Liver (tissue), 9 donors: Measurements from ENCODE around the gene FAT4. TPM values are rescaled to one million over a fixed set of nuclear protein-coding genes. Genes with fewer than 3 reads are reported as not detected.

Experiments
- DNase-seq: peaks from one replicate; pipeline ENCODE4 v3.0.0-alpha.2; 2017; ENCODE audit warnings: low spot score
- H3K27ac ChIP-seq, 2 donors: one replicate each; pipeline ENCODE4 v1.7.0; 2013; ENCODE audit warnings: inconsistent platforms in 2 of 2, low read length in 2 of 2, control low read depth in 1 of 2, low read depth in 1 of 2, mild to moderate bottlenecking in 1 of 2
- H3K27me3 ChIP-seq, 4 donors: one replicate each; pipeline versions ENCODE4 v1.6.1 to v1.7.0; 2013; ENCODE audit warnings: low read length in 3 of 4, inconsistent platforms in 1 of 4, mild to moderate bottlenecking in 1 of 4, moderate library complexity in 1 of 4; ENCODE audit not compliant: control insufficient read depth in 4 of 4, insufficient read depth in 4 of 4
- H3K36me3 ChIP-seq, 4 donors: one replicate each; pipeline versions ENCODE4 v1.6.1 to v1.7.0; 2013; ENCODE audit warnings: low read length in 3 of 4, mild to moderate bottlenecking in 3 of 4, low read depth in 1 of 4, moderate library complexity in 1 of 4; ENCODE audit not compliant: control insufficient read depth in 4 of 4, insufficient read depth in 3 of 4
- H3K4me1 ChIP-seq, 4 donors: one replicate each; pipeline versions ENCODE4 v1.6.1 to v1.7.0; 2013; ENCODE audit warnings: low read length in 3 of 4, mild to moderate bottlenecking in 3 of 4, moderate library complexity in 1 of 4; ENCODE audit not compliant: control insufficient read depth in 4 of 4, insufficient read depth in 4 of 4
- H3K4me3 ChIP-seq, 3 donors: one replicate each; pipeline versions ENCODE4 v1.6.1 to v1.7.0; 2013; ENCODE audit warnings: low read length in 3 of 3, control low read depth in 1 of 3, low read depth in 1 of 3, mild to moderate bottlenecking in 1 of 3
- H3K9ac ChIP-seq, 2 donors: one replicate each; pipeline ENCODE4 v1.7.0; 2013; ENCODE audit warnings: low read length in 2 of 2, mild to moderate bottlenecking in 2 of 2, moderate library complexity in 2 of 2, control low read depth in 1 of 2, low read depth in 1 of 2
- H3K9me3 ChIP-seq, 4 donors: one replicate each; pipeline versions ENCODE4 v1.6.1 to v1.7.0; 2013; ENCODE audit warnings: low read length in 3 of 4; ENCODE audit not compliant: control insufficient read depth in 4 of 4
- ATF3 ChIP-seq: IDR thresholded peaks from 2 replicates; pipeline ENCODE4 v1.6.1; 2016; ENCODE audit warnings: antibody characterized with exemption
- EGR1 ChIP-seq, 2 donors: IDR thresholded peaks; 2 replicates each; pipeline ENCODE4 v1.6.1; 2016 to 2018; ENCODE audit warnings: antibody characterized with exemption in 2 of 2, low read depth in 2 of 2
- FOXA1 ChIP-seq: IDR thresholded peaks from 2 replicates; pipeline ENCODE4 v1.6.1; 2016; ENCODE audit warnings: antibody characterized with exemption
- FOXA2 ChIP-seq: IDR thresholded peaks from 2 replicates; pipeline ENCODE4 v1.6.1; 2016; ENCODE audit warnings: antibody characterized with exemption
- GABPA ChIP-seq, 2 donors: IDR thresholded peaks in 1 of 2; conservative IDR thresholded peaks in 1 of 2; 2 replicates each; pipeline ENCODE4 v1.6.1; 2016; ENCODE audit warnings: antibody characterized with exemption in 2 of 2, mild to moderate bottlenecking in 1 of 2, moderate library complexity in 1 of 2
- HNF4A ChIP-seq, 2 donors: conservative IDR thresholded peaks; 2 replicates each; pipeline ENCODE4 v1.6.1; 2016; ENCODE audit warnings: antibody characterized with exemption in 2 of 2, mild to moderate bottlenecking in 2 of 2
- HNF4G ChIP-seq: IDR thresholded peaks from 2 replicates; pipeline ENCODE4 v1.6.1; 2016; ENCODE audit warnings: antibody characterized with exemption
- JUND ChIP-seq, 2 donors: IDR thresholded peaks; 2 replicates each; pipeline ENCODE4 v1.6.1; 2016; ENCODE audit warnings: antibody characterized with exemption in 2 of 2
- MAX ChIP-seq: IDR thresholded peaks from 2 replicates; pipeline ENCODE4 v1.6.1; 2016; ENCODE audit warnings: antibody characterized with exemption
- NR2F2 ChIP-seq: IDR thresholded peaks from 2 replicates; pipeline ENCODE4 v1.6.1; 2016; ENCODE audit warnings: antibody characterized with exemption
- RAD21 ChIP-seq, 2 donors: IDR thresholded peaks; 2 replicates each; pipeline ENCODE4 v1.6.1; 2016; ENCODE audit warnings: antibody characterized with exemption in 2 of 2, mild to moderate bottlenecking in 2 of 2
- REST ChIP-seq: IDR thresholded peaks from 2 replicates; pipeline ENCODE4 v1.6.1; 2016; ENCODE audit warnings: antibody characterized with exemption, mild to moderate bottlenecking
- RXRA ChIP-seq, 2 donors: IDR thresholded peaks; 2 replicates each; pipeline ENCODE4 v1.6.1; 2017 to 2018; ENCODE audit warnings: antibody characterized with exemption in 2 of 2, mild to moderate bottlenecking in 1 of 2
- SP1 ChIP-seq: IDR thresholded peaks from 2 replicates; pipeline ENCODE4 v1.6.1; 2018; ENCODE audit warnings: antibody characterized with exemption, mild to moderate bottlenecking
- TAF1 ChIP-seq: conservative IDR thresholded peaks from 2 replicates; pipeline ENCODE4 v1.6.1; 2016; ENCODE audit warnings: antibody characterized with exemption, mild to moderate bottlenecking
- YY1 ChIP-seq: IDR thresholded peaks from 2 replicates; pipeline ENCODE4 v1.6.1; 2016; ENCODE audit warnings: antibody characterized with exemption, mild to moderate bottlenecking
- ZBTB33 ChIP-seq: IDR thresholded peaks from 2 replicates; pipeline ENCODE4 v1.6.1; 2016; ENCODE audit warnings: antibody characterized with exemption
- polyA plus RNA-seq, 2 donors: library from polyadenylated mRNA; stranded (reverse) in 1 of 2; unstranded in 1 of 2; fragments of 200-250 nt in 1 of 2; fragments of >200 nt in 1 of 2; fragmentation: Nextera tagmentation in 1 of 2; extraction: Ambion mirVana in 1 of 2; gene quantifications; one replicate each; pipeline versions ENCODE4 v1.2.1 to v1.2.3, GENCODE V29; 2013 to 2015
- total RNA-seq, 2 donors: library from RNA; depleted of rRNA; stranded (reverse); fragments of >200 nt; gene quantifications; one replicate each; pipeline ENCODE4 v1.2.3, GENCODE V29; 2014
- TF ChIP-seq, protein P1 (sequence below): fragments of 150-350 bp; IDR thresholded peaks from 2 replicates; pipeline ENCODE4 v1.5.1; 2017; ENCODE audit warnings: improper control_type of control experiment, low read depth, low read length; ENCODE audit not compliant: missing input control
- donor health status: healthy.
- donor health status: healthy.
- donor health status: healthy.
- donor health status: healthy.
- donor health status: healthy.

Gene FAT4
- total and polyA plus RNA-seq, 4 donors, result 0.90 to 11.5 (median 4.1) TPM

DNA sequence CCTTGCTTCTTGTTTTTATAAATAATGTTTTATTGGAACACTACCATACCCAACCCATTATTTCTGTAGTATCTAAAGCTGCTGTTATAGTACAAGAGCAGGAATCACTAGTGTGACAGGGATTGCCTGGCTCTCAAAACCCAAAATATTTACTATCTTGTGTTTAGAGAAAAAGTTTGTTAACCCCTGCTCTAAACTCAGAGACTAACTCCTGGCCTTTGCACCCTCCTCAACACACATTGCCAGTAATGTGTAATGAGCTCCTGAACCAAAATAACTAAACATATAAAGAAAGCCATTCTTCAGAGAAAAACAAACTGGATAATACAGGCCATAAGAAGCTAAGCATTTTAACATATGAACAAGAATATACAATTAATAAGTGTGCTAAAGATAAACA lies 8.2 kb upstream of the FAT4 start:
- Histone ChIP-seq H3K27me3 (no peaks in the 10 kb centered on the region), H3K27ac (peak overlapping the region; percentile 4 to 14), H3K9ac (no peak overlapping the region), H3K4me3 (no peak overlapping the region), H3K4me1 (peaks cover 0 to 9% (median 5%) of the 10 kb centered on the region in 4 donors), H3K9me3 (no peaks in the 10 kb centered on the region), H3K36me3 (no peaks in the 10 kb centered on the region)
- no peak for TF ChIP-seq FOXA1
- TF ChIP-seq EGR1 (IDR thresholded peaks at IDR 0.05; ENCODE audit: low read depth in 2 of 2), result no peak
- peak; percentile 86 for TF ChIP-seq SP1
- TF ChIP-seq RAD21 (IDR thresholded peaks at IDR 0.05), result peak in 1 of 2 donors; percentile 19
- no peak for TF ChIP-seq FOXA2
- no peak for TF ChIP-seq GABPA (IDR thresholded peaks at IDR 0.05 in 1 of 2, conservative IDR thresholded peaks at IDR 0.05 in 1 of 2)
- TF ChIP-seq YY1, result no peak
- TF ChIP-seq RXRA (IDR thresholded peaks at IDR 0.05), result peak; percentile 83 to 89
- peak in 1 of 2 donors; percentile 44 for TF ChIP-seq JUND (IDR thresholded peaks at IDR 0.05)
- no peak for TF ChIP-seq ZBTB33
- no peak for TF ChIP-seq MAX
- TF ChIP-seq, protein P1, sequence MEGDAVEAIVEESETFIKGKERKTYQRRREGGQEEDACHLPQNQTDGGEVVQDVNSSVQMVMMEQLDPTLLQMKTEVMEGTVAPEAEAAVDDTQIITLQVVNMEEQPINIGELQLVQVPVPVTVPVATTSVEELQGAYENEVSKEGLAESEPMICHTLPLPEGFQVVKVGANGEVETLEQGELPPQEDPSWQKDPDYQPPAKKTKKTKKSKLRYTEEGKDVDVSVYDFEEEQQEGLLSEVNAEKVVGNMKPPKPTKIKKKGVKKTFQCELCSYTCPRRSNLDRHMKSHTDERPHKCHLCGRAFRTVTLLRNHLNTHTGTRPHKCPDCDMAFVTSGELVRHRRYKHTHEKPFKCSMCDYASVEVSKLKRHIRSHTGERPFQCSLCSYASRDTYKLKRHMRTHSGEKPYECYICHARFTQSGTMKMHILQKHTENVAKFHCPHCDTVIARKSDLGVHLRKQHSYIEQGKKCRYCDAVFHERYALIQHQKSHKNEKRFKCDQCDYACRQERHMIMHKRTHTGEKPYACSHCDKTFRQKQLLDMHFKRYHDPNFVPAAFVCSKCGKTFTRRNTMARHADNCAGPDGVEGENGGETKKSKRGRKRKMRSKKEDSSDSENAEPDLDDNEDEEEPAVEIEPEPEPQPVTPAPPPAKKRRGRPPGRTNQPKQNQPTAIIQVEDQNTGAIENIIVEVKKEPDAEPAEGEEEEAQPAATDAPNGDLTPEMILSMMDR, result no peak
- TF ChIP-seq ATF3, result no peak
- peak; percentile 68 for TF ChIP-seq NR2F2
- peak; percentile 84 to 88 for TF ChIP-seq HNF4A (conservative IDR thresholded peaks at IDR 0.05)
- peak; percentile 33 for TF ChIP-seq REST
- TF ChIP-seq TAF1, result no peak
- TF ChIP-seq HNF4G, result peak; percentile 63
- no peak for DNase-seq
